OCI-LY7 (cell line): Measurements from ENCODE around the gene SOS1.

Experiments used
- EZH2phosphoT487 ChIP-seq: fragments of 200-600 bp; sonication (generic); IDR thresholded peaks from 2 replicates; pipeline ENCODE4 v1.6.1; 2018; ENCODE audit warnings: low read depth, borderline replicate concordance, mild to moderate bottlenecking, mixed run types, antibody characterized with exemption, low read length, moderate library complexity, mixed read lengths
- TF ChIP-seq, protein P1 (sequence below): fragments of 200-600 bp; sonication (generic); conservative IDR thresholded peaks from 2 replicates; pipeline ENCODE4 v1.5.1; 2014; ENCODE audit warnings: mild to moderate bottlenecking, antibody characterized with exemption, low read length, moderate library complexity, mixed read lengths

DNA sequence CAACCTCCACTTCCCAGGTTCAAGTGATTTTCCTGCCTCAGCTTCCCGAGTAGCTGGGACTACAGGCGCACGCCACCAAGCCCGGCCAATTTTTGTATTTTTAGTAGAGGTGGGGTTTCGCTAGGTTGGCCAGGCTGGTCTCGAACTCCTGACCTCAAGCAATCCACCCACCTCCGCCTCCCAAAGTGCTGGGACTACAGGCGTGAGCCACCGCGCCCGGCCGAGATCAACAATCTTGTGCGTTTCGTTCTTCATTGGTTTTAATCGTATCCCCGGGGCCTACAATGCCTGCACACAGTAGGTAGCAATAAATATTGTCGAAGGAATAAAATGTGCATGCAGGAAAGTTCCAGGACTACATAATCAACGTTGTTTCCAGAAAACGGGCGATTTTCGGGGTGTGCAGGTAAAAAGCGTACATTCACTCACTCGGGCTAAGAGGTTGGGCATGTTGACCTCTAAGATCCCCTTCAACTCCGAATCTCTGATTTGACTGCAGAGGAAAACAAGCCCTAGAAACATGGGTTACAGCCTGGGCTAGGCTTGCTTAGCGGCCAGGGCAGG is 2.7 kb upstream of the SOS1 start:
- TF ChIP-seq EZH2phosphoT487 = no peak
- TF ChIP-seq, protein P1, sequence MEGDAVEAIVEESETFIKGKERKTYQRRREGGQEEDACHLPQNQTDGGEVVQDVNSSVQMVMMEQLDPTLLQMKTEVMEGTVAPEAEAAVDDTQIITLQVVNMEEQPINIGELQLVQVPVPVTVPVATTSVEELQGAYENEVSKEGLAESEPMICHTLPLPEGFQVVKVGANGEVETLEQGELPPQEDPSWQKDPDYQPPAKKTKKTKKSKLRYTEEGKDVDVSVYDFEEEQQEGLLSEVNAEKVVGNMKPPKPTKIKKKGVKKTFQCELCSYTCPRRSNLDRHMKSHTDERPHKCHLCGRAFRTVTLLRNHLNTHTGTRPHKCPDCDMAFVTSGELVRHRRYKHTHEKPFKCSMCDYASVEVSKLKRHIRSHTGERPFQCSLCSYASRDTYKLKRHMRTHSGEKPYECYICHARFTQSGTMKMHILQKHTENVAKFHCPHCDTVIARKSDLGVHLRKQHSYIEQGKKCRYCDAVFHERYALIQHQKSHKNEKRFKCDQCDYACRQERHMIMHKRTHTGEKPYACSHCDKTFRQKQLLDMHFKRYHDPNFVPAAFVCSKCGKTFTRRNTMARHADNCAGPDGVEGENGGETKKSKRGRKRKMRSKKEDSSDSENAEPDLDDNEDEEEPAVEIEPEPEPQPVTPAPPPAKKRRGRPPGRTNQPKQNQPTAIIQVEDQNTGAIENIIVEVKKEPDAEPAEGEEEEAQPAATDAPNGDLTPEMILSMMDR = no peak
